Measurements from ENCODE around the gene WDR70. TPM values are rescaled to one million over a fixed set of nuclear protein-coding genes. Genes with fewer than 3 reads are reported as not detected.

The WDR70 gene
- total and polyA plus RNA-seq, 2 of the 8 experiments (the other 6 are each of a cell fraction or from before 2014, with no cell fraction given): 10.6 to 37.4 TPM

DNA sequence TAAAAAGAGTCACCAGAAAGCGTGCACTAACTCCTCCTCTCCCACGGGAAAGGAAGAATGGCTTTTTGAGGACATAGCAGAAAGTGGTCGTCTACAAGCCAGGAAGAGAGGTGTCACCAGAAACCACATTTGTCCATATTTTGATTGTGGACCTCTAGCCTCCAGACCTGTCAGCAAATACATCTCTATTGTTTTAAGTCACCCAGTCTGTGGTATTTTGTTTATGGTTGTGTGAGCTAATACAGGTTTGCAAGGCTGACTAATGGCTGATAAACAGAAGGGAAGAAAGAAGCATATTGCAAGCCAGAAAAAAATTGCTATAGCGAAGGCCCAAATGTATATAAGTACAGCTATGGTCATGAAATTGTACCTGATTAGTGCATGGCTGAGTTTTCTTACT, 21.4 kb downstream of the WDR70 start (continued):
- TF ChIP-seq TEAD4 (IDR thresholded peaks at IDR 0.05; ENCODE audit: low read depth, low read length) (no peak), POU5F1 (IDR thresholded peaks at IDR 0.05; ENCODE audit: low read depth, low read length) (no peak), CEBPB (IDR thresholded peaks at IDR 0.05; ENCODE audit: low read depth, low read length) (no peak), SIN3A (conservative IDR thresholded peaks at IDR 0.05 in 1 of 2, IDR thresholded peaks at IDR 0.05 in 1 of 2; ENCODE audit: low read depth in 1 of 2, low read length in 2 of 2) (no peak)
